D721Med (cell line): ENCODE data around the gene GLT6D1.
"Not testable (repeated sequence)": the region's sequence is repeated elsewhere in the genome, so short reads cannot be mapped to it uniquely, and the experiment has no call there.

Experiments used
- DNase-seq: peaks from one replicate; pipeline ENCODE4 v3.0.0; 2011; ENCODE audit warnings: low spot score; ENCODE audit not compliant: insufficient read length
- FAIRE-seq: peaks from 2 replicates; lab custom pipeline; 2011; peaks lifted over from hg19 to GRCh38; lab: Jason Lieb, UNC
- CTCF ChIP-seq: IDR thresholded peaks from 2 replicates; pipeline ENCODE4 v1.5.1; 2012; ENCODE audit warnings: mild to moderate bottlenecking, control low read depth; ENCODE audit not compliant: insufficient read depth; ENCODE audit errors: missing control alignments

The GLT6D1 gene

GRCh38 chr9:135647884-135648283 is 8.5 kb upstream of the GLT6D1 start:
- no peak for TF ChIP-seq CTCF
- DNase-seq (no peak), FAIRE-seq (no peak)

DNA sequence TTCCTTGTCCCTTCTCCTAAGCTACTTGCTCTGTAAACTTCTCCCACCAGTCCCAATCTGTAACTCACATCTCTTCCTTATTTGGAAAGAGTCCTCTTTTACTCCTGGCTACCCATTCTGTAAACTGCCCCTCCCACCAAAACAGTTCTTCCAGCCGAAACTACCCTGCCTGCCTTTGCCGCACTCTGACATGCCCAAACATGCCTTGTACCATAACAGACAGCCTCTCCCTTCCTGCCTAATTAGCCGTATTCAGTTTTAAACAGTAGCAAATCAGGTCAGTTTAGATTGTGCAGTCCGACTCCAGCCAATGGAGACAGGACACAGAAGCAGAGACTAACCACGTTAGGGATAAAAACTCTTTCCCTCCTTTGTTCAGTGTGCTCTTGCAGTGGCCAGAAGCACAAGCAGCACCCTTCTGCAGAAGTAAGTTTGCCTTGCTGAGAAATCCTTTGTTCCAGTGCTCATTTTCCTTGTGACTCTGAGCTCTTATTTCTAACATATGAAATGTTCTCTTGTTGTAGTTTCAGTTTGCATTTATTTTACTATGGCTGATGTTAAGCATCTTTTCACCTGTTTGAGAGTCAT is 5.4 kb upstream of the GLT6D1 start:
- TF ChIP-seq CTCF, result no peak
- no peak for FAIRE-seq
- no peak for DNase-seq

DNA sequence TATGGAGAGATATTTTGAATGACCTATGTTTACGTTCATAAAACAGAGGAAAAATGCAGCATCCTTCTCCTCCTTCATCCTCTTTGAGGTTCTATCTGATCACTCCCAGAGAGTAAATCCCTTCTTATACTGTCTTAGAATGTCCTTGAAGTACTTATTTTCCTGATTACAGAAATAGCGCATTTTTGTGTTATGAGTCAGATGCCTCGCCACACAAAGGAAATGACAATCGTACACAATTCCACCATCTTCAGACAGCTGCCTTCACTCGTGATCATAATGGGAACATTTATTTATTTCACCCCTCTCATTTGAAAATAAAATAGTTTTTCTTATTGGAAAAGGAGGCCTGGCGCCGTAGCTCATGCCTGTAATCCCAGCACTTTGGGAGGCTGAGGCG is 2.4 kb upstream of the GLT6D1 start:
- no peak for DNase-seq
- no peak for TF ChIP-seq CTCF
- no peak for FAIRE-seq

- no peak for FAIRE-seq
- no peak for TF ChIP-seq CTCF
Measured at GRCh38 chr9:135641047-135641446, 1.7 kb upstream of the GLT6D1 start.

GRCh38 chr9:135636930-135637530 is 2.3 kb downstream of the GLT6D1 start:
- DNase-seq, FAIRE-seq: not testable (repeated sequence)

More at GRCh38 chr9:135641047-135641446, 1.7 kb upstream of the GLT6D1 start:
- no peak for DNase-seq

GRCh38 chr9:135632841-135633240 is 6.5 kb downstream of the GLT6D1 start:
- TF ChIP-seq CTCF, result no peak
- DNase-seq (no peak), FAIRE-seq (no peak)

DNA sequence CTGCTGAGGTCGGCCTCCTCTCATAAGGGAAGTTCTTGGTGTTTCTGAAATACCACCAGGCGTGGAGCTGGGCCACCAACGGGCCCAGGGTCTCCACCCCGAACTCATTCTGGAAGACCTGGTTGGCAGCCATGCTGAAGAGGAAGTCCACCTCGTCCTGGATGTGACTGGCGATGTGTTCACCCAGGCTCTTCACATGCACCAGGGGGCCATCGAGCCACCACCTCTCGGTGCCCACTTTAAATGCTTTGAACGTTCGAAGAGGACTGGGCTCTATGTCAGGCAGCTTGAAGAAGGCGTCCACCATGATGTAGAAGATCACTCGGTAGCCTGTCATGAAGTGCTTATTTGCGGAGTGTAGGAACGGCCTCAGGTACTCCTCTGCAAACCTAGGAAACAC is 15.1 kb downstream of the GLT6D1 start:
- TF ChIP-seq CTCF, result no peak
- no peak for DNase-seq
- no peak for FAIRE-seq
